Nephron (organoid): Measurements from ENCODE around the gene PABPN1.

Source experiments
- H3K27ac Mint-ChIP-seq, 3 experiments: 2 replicates each; pipeline ENCODE4 v1.8.0; 2020; ENCODE audit warnings: mixed read lengths in 3 of 3, mild to moderate bottlenecking in 2 of 3, moderate library complexity in 1 of 3
- H3K27me3 Mint-ChIP-seq: 2 replicates; pipeline ENCODE4 v1.8.0; 2021; ENCODE audit warnings: low read depth, mild to moderate bottlenecking, moderate library complexity, mixed read lengths
- H3K36me3 Mint-ChIP-seq: 2 replicates; pipeline ENCODE4 v1.8.0; 2020; ENCODE audit warnings: low read depth, mixed read lengths
- H3K4me1 Mint-ChIP-seq: 2 replicates; pipeline ENCODE4 v1.8.0; 2020; ENCODE audit warnings: mixed read lengths
- H3K4me3 Mint-ChIP-seq, 3 experiments: 2 replicates each; pipeline ENCODE4 v1.8.0; 2020; ENCODE audit warnings: mild to moderate bottlenecking in 3 of 3, mixed read lengths in 3 of 3, moderate library complexity in 2 of 3
- H3K9me3 Mint-ChIP-seq: 2 replicates; pipeline ENCODE4 v1.8.0; 2020; ENCODE audit warnings: mixed read lengths
- TF ChIP-seq, protein P1 (sequence below), 3 experiments: fragments of 200-600 bp; sonication (generic); IDR thresholded peaks; one replicate each; pipeline ENCODE4 v1.5.0; 2021; ENCODE audit warnings: antibody characterized with exemption in 3 of 3; ENCODE audit not compliant: unreplicated experiment in 3 of 3

The PABPN1 gene

DNA sequence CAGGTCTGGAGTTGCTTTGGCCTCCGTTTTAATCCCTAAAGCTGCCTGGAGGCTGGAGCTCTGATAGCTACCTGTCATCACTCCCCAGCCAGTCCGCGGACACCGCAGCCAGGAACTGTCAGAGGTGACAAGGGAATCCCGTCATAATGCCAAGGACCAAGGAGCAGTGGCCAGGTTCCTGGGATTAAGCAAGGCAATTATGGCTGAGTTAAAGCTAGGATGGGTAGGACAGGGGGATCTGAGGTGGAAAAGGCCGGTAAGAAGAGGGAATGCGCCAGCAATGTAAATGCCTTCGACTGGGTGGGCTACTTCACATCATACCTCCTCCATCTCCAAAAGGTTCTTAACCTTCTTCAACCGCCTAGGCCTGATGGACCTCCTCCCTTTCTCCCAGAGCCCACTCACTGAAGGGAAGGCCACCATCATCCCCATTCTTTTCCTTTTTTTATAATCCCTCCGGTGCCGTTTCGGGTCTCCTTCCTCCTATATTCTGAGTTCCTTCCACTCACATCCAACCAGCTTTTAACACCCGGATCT is 20.5 kb upstream of the PABPN1 start:
- peaks cover 26% of the 10 kb centered on the region for H3K4me1 Mint-ChIP-seq
- H3K4me3 Mint-ChIP-seq, result peak overlapping the region; percentile 93 to 98 (median 98)
- H3K27ac Mint-ChIP-seq, result peak overlapping the region; percentile 98 to 100 (median 100)
- no peaks in the 10 kb centered on the region for H3K9me3 Mint-ChIP-seq
- no peaks in the 10 kb centered on the region for H3K27me3 Mint-ChIP-seq
- no peaks in the 10 kb centered on the region for H3K36me3 Mint-ChIP-seq
- TF ChIP-seq, protein P1, sequence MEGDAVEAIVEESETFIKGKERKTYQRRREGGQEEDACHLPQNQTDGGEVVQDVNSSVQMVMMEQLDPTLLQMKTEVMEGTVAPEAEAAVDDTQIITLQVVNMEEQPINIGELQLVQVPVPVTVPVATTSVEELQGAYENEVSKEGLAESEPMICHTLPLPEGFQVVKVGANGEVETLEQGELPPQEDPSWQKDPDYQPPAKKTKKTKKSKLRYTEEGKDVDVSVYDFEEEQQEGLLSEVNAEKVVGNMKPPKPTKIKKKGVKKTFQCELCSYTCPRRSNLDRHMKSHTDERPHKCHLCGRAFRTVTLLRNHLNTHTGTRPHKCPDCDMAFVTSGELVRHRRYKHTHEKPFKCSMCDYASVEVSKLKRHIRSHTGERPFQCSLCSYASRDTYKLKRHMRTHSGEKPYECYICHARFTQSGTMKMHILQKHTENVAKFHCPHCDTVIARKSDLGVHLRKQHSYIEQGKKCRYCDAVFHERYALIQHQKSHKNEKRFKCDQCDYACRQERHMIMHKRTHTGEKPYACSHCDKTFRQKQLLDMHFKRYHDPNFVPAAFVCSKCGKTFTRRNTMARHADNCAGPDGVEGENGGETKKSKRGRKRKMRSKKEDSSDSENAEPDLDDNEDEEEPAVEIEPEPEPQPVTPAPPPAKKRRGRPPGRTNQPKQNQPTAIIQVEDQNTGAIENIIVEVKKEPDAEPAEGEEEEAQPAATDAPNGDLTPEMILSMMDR (IDR thresholded peaks at IDR 0.05; ENCODE audit: unreplicated experiment in 3 of 3), result no peak

DNA sequence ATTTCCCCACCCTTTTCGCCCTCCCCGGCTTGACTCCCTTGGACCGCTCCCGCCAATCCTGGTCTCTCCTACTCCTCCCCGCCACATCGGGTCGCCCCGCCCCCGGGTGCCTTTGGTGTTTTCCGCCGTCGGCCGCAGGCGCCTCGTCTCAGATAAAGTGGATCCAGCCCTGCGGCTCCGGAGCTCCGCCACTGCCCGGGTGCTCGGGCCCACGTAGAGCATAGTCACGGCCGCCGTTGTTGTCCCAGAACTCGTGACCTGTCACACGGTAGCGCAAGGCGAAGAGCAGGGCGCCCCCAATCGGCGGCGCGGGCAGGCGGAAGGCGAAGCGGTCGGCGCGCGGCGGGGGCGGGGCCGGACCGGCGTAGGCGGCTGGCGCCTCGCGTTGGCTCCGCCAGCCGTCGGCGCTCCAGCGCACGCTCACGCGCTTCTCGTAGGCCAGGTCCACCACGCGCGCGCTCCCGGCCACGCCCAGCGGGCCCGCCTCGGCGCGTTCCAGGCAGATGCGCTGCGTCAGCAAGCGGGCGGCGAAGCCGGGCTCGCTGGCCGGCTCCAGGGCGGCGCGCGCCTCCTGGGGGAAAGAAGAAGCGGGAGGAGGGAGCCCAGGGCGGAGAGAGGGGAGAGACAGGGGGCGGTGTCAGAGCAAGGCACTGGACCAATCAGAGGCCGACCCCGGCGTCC is 19.8 kb upstream of the PABPN1 start:
- Mint-ChIP-seq H3K4me1 (peaks cover 33% of the 10 kb centered on the region), H3K27me3 (no peaks in the 10 kb centered on the region), H3K36me3 (no peaks in the 10 kb centered on the region), H3K4me3 (peak overlapping the region; percentile 98 to 99 (median 98)), H3K9me3 (no peaks in the 10 kb centered on the region), H3K27ac (peak overlapping the region; percentile 98 to 100 (median 100))
- TF ChIP-seq, protein P1 (IDR thresholded peaks at IDR 0.05; ENCODE audit: unreplicated experiment in 3 of 3), result peak; percentile 79 to 85 (median 82)

DNA sequence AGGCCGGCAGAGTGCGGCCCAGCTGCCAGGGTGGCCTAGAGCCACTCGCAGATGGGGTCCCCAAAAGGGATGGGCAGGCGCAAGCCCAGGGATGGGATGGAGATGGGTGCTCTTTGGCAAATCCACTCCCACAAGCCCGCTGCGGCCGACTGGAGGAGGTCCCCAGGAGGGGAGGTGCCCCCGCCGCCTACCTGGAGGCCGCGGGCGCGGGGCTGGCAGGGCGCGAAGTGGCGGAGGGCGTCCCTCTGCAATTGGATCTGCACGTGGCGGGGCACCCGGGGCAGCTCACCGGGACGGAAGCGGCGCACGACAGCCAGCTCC is 19.3 kb upstream of the PABPN1 start:
- H3K4me1 Mint-ChIP-seq, result peaks cover 33% of the 10 kb centered on the region
- no peaks in the 10 kb centered on the region for H3K9me3 Mint-ChIP-seq
- peak overlapping the region; percentile 98 to 100 (median 100) for H3K27ac Mint-ChIP-seq
- no peaks in the 10 kb centered on the region for H3K36me3 Mint-ChIP-seq
- H3K27me3 Mint-ChIP-seq, result no peaks in the 10 kb centered on the region
- peak overlapping the region; percentile 98 to 99 (median 98) for H3K4me3 Mint-ChIP-seq
- TF ChIP-seq, protein P1 (IDR thresholded peaks at IDR 0.05; ENCODE audit: unreplicated experiment in 3 of 3), result no peak

GRCh38 chr14:23302290-23303225 is 18.7 kb upstream of the PABPN1 start, which contains the start of gene PPP1R3E:
Gene PPP1R3E (minus strand): TSS chr14:23302859. CDS start chr14:23302576, 283 bp downstream.
- Mint-ChIP-seq H3K4me3 (peak within 1 kb of the TSS; percentile 98 to 99 (median 98)), H3K4me1 (peaks cover 35% of the 10 kb centered on the region), H3K27ac (peak within 1 kb of the TSS; percentile 98 to 100 (median 100)), H3K9me3 (no peaks in the 10 kb centered on the region), H3K36me3 (peaks cover 3% of the 10 kb centered on the region), H3K27me3 (no peaks in the 10 kb centered on the region)
- TF ChIP-seq, protein P1 (IDR thresholded peaks at IDR 0.05; ENCODE audit: unreplicated experiment in 3 of 3), result no peak

- H3K36me3 Mint-ChIP-seq, result peaks cover 21% of the 10 kb centered on the region
- H3K9me3 Mint-ChIP-seq, result no peaks in the 10 kb centered on the region
- H3K4me1 Mint-ChIP-seq, result peaks cover 42% of the 10 kb centered on the region
- TF ChIP-seq, protein P1 (IDR thresholded peaks at IDR 0.05; ENCODE audit: unreplicated experiment in 3 of 3), result no peak
- H3K4me3 Mint-ChIP-seq, result peak within 1 kb of the TSS; percentile 93 to 98 (median 95)
- peak within 1 kb of the TSS; percentile 92 to 97 (median 95) for H3K27ac Mint-ChIP-seq
- H3K27me3 Mint-ChIP-seq, result peaks cover 5% of the 10 kb centered on the region
Observed at GRCh38 chr14:23306412-23307145, 14.7 kb upstream of the PABPN1 start, which contains the start of gene BCL2L2. Gene BCL2L2 (plus strand): TSS chr14:23306833. CDS start chr14:23307768, 935 bp downstream.
